22Rv1 (cell line): ENCODE results near the gene MAGI1.

ENCODE experiments used
- ZFX ChIP-seq: fragments of 450-650 bp; IDR thresholded peaks from 2 replicates; pipeline ENCODE4 v1.6.1; 2017; ENCODE audit warnings: antibody characterized with exemption, borderline replicate concordance
- TF ChIP-seq, protein P1 (sequence below): fragments of 450-650 bp; IDR thresholded peaks from 2 replicates; pipeline ENCODE4 v1.5.1; 2017; ENCODE audit warnings: mild to moderate bottlenecking

DNA sequence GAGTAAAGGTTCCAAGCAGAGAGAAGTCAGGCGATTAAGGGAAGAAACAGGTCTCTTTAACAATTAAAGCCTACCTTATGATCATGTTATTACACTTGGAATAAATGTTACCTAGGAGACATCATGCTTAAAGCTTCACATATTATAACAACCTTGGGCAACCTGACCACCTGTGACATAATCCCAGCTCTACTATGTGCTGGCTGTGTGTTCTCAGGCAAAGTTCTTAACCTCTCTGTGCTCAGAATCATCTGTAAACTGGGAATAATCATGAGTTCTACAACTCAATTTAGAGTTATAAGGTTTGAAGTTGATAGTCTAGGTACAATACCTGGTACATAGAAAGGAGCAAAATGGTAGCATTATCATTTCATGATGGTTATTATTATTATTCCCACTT, 159.3 kb downstream of the MAGI1 start:
- TF ChIP-seq, protein P1, sequence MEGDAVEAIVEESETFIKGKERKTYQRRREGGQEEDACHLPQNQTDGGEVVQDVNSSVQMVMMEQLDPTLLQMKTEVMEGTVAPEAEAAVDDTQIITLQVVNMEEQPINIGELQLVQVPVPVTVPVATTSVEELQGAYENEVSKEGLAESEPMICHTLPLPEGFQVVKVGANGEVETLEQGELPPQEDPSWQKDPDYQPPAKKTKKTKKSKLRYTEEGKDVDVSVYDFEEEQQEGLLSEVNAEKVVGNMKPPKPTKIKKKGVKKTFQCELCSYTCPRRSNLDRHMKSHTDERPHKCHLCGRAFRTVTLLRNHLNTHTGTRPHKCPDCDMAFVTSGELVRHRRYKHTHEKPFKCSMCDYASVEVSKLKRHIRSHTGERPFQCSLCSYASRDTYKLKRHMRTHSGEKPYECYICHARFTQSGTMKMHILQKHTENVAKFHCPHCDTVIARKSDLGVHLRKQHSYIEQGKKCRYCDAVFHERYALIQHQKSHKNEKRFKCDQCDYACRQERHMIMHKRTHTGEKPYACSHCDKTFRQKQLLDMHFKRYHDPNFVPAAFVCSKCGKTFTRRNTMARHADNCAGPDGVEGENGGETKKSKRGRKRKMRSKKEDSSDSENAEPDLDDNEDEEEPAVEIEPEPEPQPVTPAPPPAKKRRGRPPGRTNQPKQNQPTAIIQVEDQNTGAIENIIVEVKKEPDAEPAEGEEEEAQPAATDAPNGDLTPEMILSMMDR: no peak
- no peak for TF ChIP-seq ZFX
